B cell (primary cell): ENCODE data around the gene SNCA. TPM values are rescaled to one million over a fixed set of nuclear protein-coding genes. Genes with fewer than 3 reads are reported as not detected.

Experiments
- ATAC-seq: fragments of 200-7000 bp; cut with Tn5 transposase; one replicate; pipeline ENCODE4 v1.10.0; 2021; ENCODE audit warnings: low read depth, mild to moderate bottlenecking, moderate number of reproducible peaks, moderate library complexity
- CTCF ChIA-PET: fragments of 350-600 bp; sonication (Branson Sonifier 250); formaldehyde crosslinking; loops from one replicate; lab custom pipeline; 2021; ENCODE audit warnings: antibody characterized with exemption, inconsistent platforms; lab: Charles Lee
- POLR2A ChIA-PET: fragments of 350-600 bp; sonication (Branson Sonifier 250); formaldehyde crosslinking; loops from one replicate; lab custom pipeline; 2021; ENCODE audit warnings: antibody characterized with exemption; lab: Charles Lee
- DNase-seq: peaks from one replicate; pipeline ENCODE4 v3.0.0; 2013
- H2AFZ ChIP-seq: 2 replicates; pipeline ENCODE4 v1.6.1; 2012; ENCODE audit warnings: mild to moderate bottlenecking, low read depth, low read length; ENCODE audit not compliant: insufficient read depth, poor library complexity, severe bottlenecking
- H3K27ac ChIP-seq, 2 donors: 1 replicate in 1 of 2; 2 replicates in 1 of 2; pipeline ENCODE4 v1.5.1; 2012 to 2013; ENCODE audit warnings: low read length in 2 of 2, mild to moderate bottlenecking in 2 of 2, moderate library complexity in 1 of 2
- H3K27me3 ChIP-seq, 4 experiments: fragments of 200-600 bp in 1 of 4; sonication (generic) in 1 of 4; replicated peaks in 1 of 4; 1 replicate in 2 of 4; 2 replicates in 2 of 4; pipeline versions ENCODE4 v1.6.1 to v1.7.0; 2013 to 2016; ENCODE audit warnings: low read length in 3 of 4, mild to moderate bottlenecking in 2 of 4, mixed read lengths in 1 of 4, moderate library complexity in 1 of 4; ENCODE audit not compliant: insufficient read depth in 4 of 4, control insufficient read depth in 3 of 4; ENCODE audit errors: control extremely low read depth in 1 of 4
- H3K36me3 ChIP-seq, 2 experiments: replicated peaks in 1 of 2; 1 replicate in 1 of 2; 2 replicates in 1 of 2; pipeline versions ENCODE4 v1.6.1 to v1.7.1; 2013; ENCODE audit warnings: low read length in 1 of 2; ENCODE audit not compliant: insufficient read depth in 2 of 2, control insufficient read depth in 1 of 2; ENCODE audit errors: control extremely low read depth in 1 of 2, extremely low read depth in 1 of 2
- H3K4me1 ChIP-seq, 2 donors: fragments of 200-600 bp in 1 of 2; sonication (generic) in 1 of 2; 1 replicate in 1 of 2; 2 replicates in 1 of 2; pipeline versions ENCODE4 v1.5.1 to v1.6.1; 2013 to 2017; ENCODE audit warnings: low read length in 2 of 2; ENCODE audit not compliant: control insufficient read depth in 2 of 2, insufficient read depth in 2 of 2
- H3K4me2 ChIP-seq: replicated peaks from 2 replicates; pipeline ENCODE3; 2012; ENCODE audit warnings: mild to moderate bottlenecking, low read depth, low read length; ENCODE audit not compliant: poor library complexity, severe bottlenecking
- H3K4me3 ChIP-seq, 5 experiments: fragments of 200-600 bp in 1 of 5; sonication (generic) in 1 of 5; 1 replicate in 3 of 5; 2 replicates in 2 of 5; pipeline versions ENCODE4 v1.5.1 to v1.7.0; 2011 to 2016; ENCODE audit warnings: low read length in 4 of 5, mild to moderate bottlenecking in 4 of 5, low read depth in 2 of 5, control low read depth in 1 of 5, moderate library complexity in 1 of 5; ENCODE audit not compliant: insufficient read depth in 1 of 5; ENCODE audit errors: control extremely low read depth in 1 of 5, extremely low read depth in 1 of 5
- H3K79me2 ChIP-seq: fragments of 200-600 bp; sonication (generic); one replicate; pipeline ENCODE4 v1.6.0; 2016; ENCODE audit warnings: low read length; ENCODE audit not compliant: control insufficient read depth, insufficient read depth
- H3K9ac ChIP-seq: fragments of 200-600 bp; sonication (generic); 2 replicates; pipeline ENCODE4 v1.6.1; 2017; ENCODE audit warnings: mild to moderate bottlenecking, low read length, moderate library complexity
- H3K9me3 ChIP-seq, 3 donors: one replicate each; pipeline versions ENCODE4 v1.6.1 to v1.7.1; 2013; ENCODE audit warnings: low read length in 2 of 3; ENCODE audit not compliant: control insufficient read depth in 2 of 3, insufficient read depth in 1 of 3; ENCODE audit errors: control extremely low read depth in 1 of 3
- H4K20me1 ChIP-seq: 2 replicates; pipeline ENCODE4 v1.6.0; 2012; ENCODE audit warnings: mild to moderate bottlenecking, low read length; ENCODE audit not compliant: insufficient read depth, control insufficient read depth, poor library complexity, severe bottlenecking
- H3K27ac Mint-ChIP-seq: one replicate; pipeline ENCODE4 v1.8.0; 2021; ENCODE audit warnings: mixed read lengths
- H3K27me3 Mint-ChIP-seq: one replicate; pipeline ENCODE4 v1.8.0; 2021; ENCODE audit warnings: mixed read lengths
- H3K4me1 Mint-ChIP-seq: one replicate; pipeline ENCODE4 v1.8.0; 2021; ENCODE audit warnings: mixed read lengths
- H3K4me3 Mint-ChIP-seq: one replicate; pipeline ENCODE4 v1.8.0; 2021; ENCODE audit warnings: mixed read lengths
- H3K9me3 Mint-ChIP-seq: one replicate; pipeline ENCODE4 v1.8.0; 2022; ENCODE audit warnings: mixed read lengths; ENCODE audit not compliant: insufficient read depth
- CTCF ChIP-seq: fragments of 200-600 bp; IDR thresholded peaks from one replicate; pipeline ENCODE4 v1.8.0; 2022; ENCODE audit warnings: antibody characterized with exemption, mild to moderate bottlenecking
- EZH2 ChIP-seq: IDR thresholded peaks from 2 replicates; pipeline ENCODE4 v1.6.1; 2012; ENCODE audit warnings: borderline replicate concordance, low read depth, mild to moderate bottlenecking, moderate library complexity, low read length; ENCODE audit not compliant: insufficient read depth, poor library complexity, severe bottlenecking
- WGBS: methylation state at CpG from one replicate; pipeline ENCODE4 v1.1.5; 2013; ENCODE audit warnings: missing lambda C conversion rate; ENCODE audit not compliant: insufficient coverage; 5-methylcytosine and 5-hydroxymethylcytosine counted together
- intact Hi-C: fragments of 100-400 bp; cut with micrococcal nuclease; formaldehyde crosslinking; loops from one replicate; pipeline ENCODE4 v1.10.0; 2022
- polyA plus RNA-seq: library from polyadenylated mRNA; depleted of rRNA; stranded (reverse); fragments of >200 nt; gene quantifications from 2 replicates; pipeline ENCODE4 v1.2.3, GENCODE V29; 2012
- total RNA-seq, 2 donors: library from RNA; stranded (reverse); fragments of 120-200 nt in 1 of 2; gene quantifications; 1 replicate in 1 of 2; 2 replicates in 1 of 2; pipeline versions ENCODE4 v1.2.3 to v1.2.4, GENCODE V29; 2013 to 2022

Gene SNCA
- total and polyA plus RNA-seq, 2 donors (not counting 1 experiment from before 2014, with no cell fraction given), result 0.48 to 1.3 TPM

GRCh38 chr4:89767924-89768323, 69.0 kb downstream of the SNCA start:
- no peak overlapping the region for H3K4me2 ChIP-seq
- Mint-ChIP-seq H3K27ac (no peak overlapping the region), H3K9me3 (no peaks in the 10 kb centered on the region), H3K4me1 (no peaks in the 10 kb centered on the region), H3K27me3 (peaks cover 7% of the 10 kb centered on the region), H3K4me3 (no peak overlapping the region)
- H3K27ac ChIP-seq, result no peak overlapping the region
- H3K9ac ChIP-seq, result no peak overlapping the region
- no peak overlapping the region for H2AFZ ChIP-seq
- TF ChIP-seq CTCF (no peak), EZH2 (no peak)
- ATAC-seq, result no peak
- no peaks in the 10 kb centered on the region for H3K36me3 ChIP-seq
- intact Hi-C loops, result no loop called here
- POLR2A ChIA-PET, result no interaction called here
- no peaks in the 10 kb centered on the region for H3K27me3 ChIP-seq
- CTCF ChIA-PET, result no interaction called here
- H4K20me1 ChIP-seq, result no peaks in the 10 kb centered on the region
- no peaks in the 10 kb centered on the region for H3K4me1 ChIP-seq
- H3K79me2 ChIP-seq, result no peaks in the 10 kb centered on the region
- no peak for DNase-seq
- H3K4me3 ChIP-seq, result no peak overlapping the region
- peaks cover 0 to 1% (median 0%) of the 10 kb centered on the region in 3 donors for H3K9me3 ChIP-seq

- Histone ChIP-seq H3K4me1 (no peaks in the 10 kb centered on the region), H3K4me2 (no peak overlapping the region), H3K79me2 (no peaks in the 10 kb centered on the region), H2AFZ (no peak overlapping the region), H3K27me3 (no peaks in the 10 kb centered on the region), H3K9me3 (peaks cover 0 to 1% (median 0%) of the 10 kb centered on the region in 3 donors), H3K27ac (no peak overlapping the region), H3K9ac (no peak overlapping the region), H3K36me3 (no peaks in the 10 kb centered on the region), H4K20me1 (no peaks in the 10 kb centered on the region), H3K4me3 (no peak overlapping the region)
- Mint-ChIP-seq H3K9me3 (no peaks in the 10 kb centered on the region), H3K4me3 (no peak overlapping the region), H3K27ac (no peak overlapping the region), H3K4me1 (no peaks in the 10 kb centered on the region), H3K27me3 (no peaks in the 10 kb centered on the region)
- intact Hi-C loops, result no loop called here
- ChIA-PET CTCF (no interaction called here), POLR2A (no interaction called here)
- WGBS, result no CpG with 5 or more reads among the region's 2 CpGs
- DNase-seq, result no peak
- no peak for ATAC-seq
- TF ChIP-seq CTCF (no peak), EZH2 (no peak)
Measured at GRCh38 chr4:89765966-89766365, 71.0 kb downstream of the SNCA start.
